Measurements from ENCODE around the gene WNT7A.

The WNT7A gene

DNA sequence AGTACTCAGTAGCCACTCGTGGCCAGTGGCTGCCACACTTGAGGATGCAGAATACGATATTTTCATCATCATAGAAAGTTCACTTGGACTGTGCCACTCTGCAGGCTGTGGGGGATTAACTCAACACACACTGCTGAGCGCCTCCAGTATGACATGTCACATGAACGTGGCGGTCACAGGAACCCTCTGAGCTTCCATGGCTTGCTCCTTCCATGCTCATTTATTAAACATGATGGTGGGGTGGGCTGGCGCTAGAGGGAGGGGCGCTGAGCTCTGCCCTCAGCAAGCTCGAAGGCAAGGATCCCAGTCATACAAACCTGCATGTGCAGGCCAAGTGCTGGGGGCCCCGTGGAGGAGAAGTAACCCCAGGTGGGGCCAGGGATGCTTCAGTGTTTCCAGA, 85.5 kb downstream of the WNT7A start:
- Histone ChIP-seq H3K27ac (ENCODE audit: insufficient read depth, low read depth, low read length, poor library complexity, severe bottlenecking) (no peak overlapping the region), H3K4me1 (ENCODE audit: control insufficient read depth, insufficient read depth, low read length) (peaks cover 15% of the 10 kb centered on the region), H3K9me3 (ENCODE audit: control insufficient read depth, low read length) (no peaks in the 10 kb centered on the region), H3K36me3 (ENCODE audit: control insufficient read depth, insufficient read depth, low read length) (no peaks in the 10 kb centered on the region), H3K4me3 (ENCODE audit: insufficient read depth, low read depth, low read length) (no peak overlapping the region), H3K27me3 (ENCODE audit: control insufficient read depth, insufficient read depth, low read length, poor library complexity, severe bottlenecking) (no peaks in the 10 kb centered on the region)
- WGBS, 2 experiments, result 93 to 94% methylated on average over 9 of the region's 9 CpGs

DNA sequence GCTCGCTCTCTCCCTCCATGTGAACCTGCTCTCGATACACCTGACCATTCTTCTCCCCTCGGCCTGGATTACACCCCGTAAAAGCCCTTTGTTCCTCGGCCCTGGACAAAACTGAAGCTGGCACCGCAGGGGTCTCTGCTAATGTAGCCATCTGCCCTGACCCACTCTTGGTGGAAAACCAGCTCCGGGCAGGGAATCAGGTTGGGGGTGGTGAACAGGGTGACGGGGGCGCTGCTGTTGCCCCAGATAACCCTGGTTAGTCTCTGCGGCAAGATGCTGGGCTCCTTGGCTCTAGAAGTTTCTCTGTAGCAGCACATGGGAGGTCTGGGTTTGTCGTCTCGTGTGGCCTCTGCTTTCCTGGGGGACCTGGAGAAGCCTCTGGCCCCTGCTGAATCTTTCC, 86.4 kb downstream of the WNT7A start:
- Histone ChIP-seq H3K4me3 (ENCODE audit: insufficient read depth, low read depth, low read length) (no peak overlapping the region), H3K36me3 (ENCODE audit: control insufficient read depth, insufficient read depth, low read length) (no peaks in the 10 kb centered on the region), H3K9me3 (ENCODE audit: control insufficient read depth, low read length) (no peaks in the 10 kb centered on the region), H3K27me3 (ENCODE audit: control insufficient read depth, insufficient read depth, low read length, poor library complexity, severe bottlenecking) (no peaks in the 10 kb centered on the region), H3K27ac (ENCODE audit: insufficient read depth, low read depth, low read length, poor library complexity, severe bottlenecking) (no peak overlapping the region), H3K4me1 (ENCODE audit: control insufficient read depth, insufficient read depth, low read length) (peaks cover 20% of the 10 kb centered on the region)
- 84 to 85% methylated on average over 12 of the region's 12 CpGs for WGBS, 2 experiments

DNA sequence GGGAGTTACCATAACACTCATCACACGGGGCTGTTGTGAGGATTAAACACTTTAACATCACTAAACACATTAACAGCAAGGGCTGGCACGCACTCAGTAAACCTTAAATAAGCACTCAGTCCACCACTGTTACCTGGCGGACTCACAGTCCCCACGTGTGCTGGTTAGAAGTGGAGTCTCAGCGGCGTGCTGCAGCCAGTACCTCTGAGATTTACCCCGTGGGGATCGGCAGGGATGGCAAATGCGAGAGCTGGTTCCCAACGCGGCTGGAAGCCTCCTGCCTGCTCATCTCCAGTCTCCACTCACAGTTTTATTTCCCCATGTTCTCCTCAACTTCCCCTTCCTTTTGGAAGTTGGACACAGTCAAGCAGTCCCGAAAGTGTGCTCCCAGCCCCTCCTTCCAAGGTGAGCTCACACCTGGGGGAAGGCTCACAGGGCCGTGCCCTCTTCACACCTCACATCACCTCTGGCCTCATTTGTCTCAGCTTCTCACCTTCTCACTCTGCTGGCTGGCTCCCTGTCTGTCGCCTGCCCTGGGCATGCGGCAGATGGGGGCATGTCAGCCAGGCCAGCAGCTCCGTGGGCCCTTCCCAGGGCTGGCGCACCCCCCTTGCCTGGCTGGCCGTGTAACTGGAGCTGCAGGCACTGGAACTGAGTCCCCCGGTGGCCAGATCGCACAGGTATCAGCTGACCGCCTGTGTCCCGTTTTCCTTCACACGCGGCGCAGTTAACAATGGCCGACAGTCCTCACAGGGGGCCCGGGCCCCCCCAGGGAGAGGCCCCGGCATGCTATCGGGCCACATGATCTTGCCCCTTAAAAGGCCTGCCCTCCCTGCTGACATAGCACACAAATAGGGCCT, 87.1 kb downstream of the WNT7A start:
- 85 to 86% methylated on average over 29 of the region's 29 CpGs for WGBS, 2 experiments
- no peaks in the 10 kb centered on the region for H3K36me3 ChIP-seq (ENCODE audit: control insufficient read depth, insufficient read depth, low read length)
- no peaks in the 10 kb centered on the region for H3K27me3 ChIP-seq (ENCODE audit: control insufficient read depth, insufficient read depth, low read length, poor library complexity, severe bottlenecking)
- H3K27ac ChIP-seq (ENCODE audit: insufficient read depth, low read depth, low read length, poor library complexity, severe bottlenecking), result no peak overlapping the region
- H3K9me3 ChIP-seq (ENCODE audit: control insufficient read depth, low read length), result no peaks in the 10 kb centered on the region
- H3K4me1 ChIP-seq (ENCODE audit: control insufficient read depth, insufficient read depth, low read length), result peaks cover 20% of the 10 kb centered on the region
- H3K4me3 ChIP-seq (ENCODE audit: insufficient read depth, low read depth, low read length), result no peak overlapping the region

DNA sequence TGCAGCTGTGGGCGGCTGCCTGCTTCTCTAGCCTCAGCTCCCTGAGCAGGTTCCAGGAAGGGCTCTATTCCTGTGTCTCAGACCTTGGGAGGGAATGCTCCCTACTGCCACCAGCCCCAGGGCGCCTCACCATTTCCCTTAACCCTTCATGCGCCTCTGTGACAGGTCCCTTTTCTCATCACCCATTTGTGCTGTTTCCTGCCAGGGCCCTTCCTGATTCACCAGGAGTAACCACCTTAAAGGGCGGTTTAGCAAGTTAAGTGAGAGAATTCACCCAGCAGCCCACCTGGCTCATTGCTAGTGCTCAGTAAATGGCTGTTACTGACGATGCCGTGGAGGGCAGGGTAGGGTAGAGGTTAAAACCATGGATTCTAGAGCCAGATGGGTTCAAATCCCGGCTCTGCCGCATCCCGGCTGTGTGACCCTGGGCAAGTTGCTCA, 87.8 kb downstream of the WNT7A start:
- no peaks in the 10 kb centered on the region for H3K36me3 ChIP-seq (ENCODE audit: control insufficient read depth, insufficient read depth, low read length)
- H3K4me3 ChIP-seq (ENCODE audit: insufficient read depth, low read depth, low read length), result no peak overlapping the region
- H3K27me3 ChIP-seq (ENCODE audit: control insufficient read depth, insufficient read depth, low read length, poor library complexity, severe bottlenecking), result no peaks in the 10 kb centered on the region
- peaks cover 22% of the 10 kb centered on the region for H3K4me1 ChIP-seq (ENCODE audit: control insufficient read depth, insufficient read depth, low read length)
- no peak overlapping the region for H3K27ac ChIP-seq (ENCODE audit: insufficient read depth, low read depth, low read length, poor library complexity, severe bottlenecking)
- H3K9me3 ChIP-seq (ENCODE audit: control insufficient read depth, low read length), result no peaks in the 10 kb centered on the region
- WGBS, 2 experiments, result 91 to 93% methylated on average over 9 of the region's 9 CpGs

DNA sequence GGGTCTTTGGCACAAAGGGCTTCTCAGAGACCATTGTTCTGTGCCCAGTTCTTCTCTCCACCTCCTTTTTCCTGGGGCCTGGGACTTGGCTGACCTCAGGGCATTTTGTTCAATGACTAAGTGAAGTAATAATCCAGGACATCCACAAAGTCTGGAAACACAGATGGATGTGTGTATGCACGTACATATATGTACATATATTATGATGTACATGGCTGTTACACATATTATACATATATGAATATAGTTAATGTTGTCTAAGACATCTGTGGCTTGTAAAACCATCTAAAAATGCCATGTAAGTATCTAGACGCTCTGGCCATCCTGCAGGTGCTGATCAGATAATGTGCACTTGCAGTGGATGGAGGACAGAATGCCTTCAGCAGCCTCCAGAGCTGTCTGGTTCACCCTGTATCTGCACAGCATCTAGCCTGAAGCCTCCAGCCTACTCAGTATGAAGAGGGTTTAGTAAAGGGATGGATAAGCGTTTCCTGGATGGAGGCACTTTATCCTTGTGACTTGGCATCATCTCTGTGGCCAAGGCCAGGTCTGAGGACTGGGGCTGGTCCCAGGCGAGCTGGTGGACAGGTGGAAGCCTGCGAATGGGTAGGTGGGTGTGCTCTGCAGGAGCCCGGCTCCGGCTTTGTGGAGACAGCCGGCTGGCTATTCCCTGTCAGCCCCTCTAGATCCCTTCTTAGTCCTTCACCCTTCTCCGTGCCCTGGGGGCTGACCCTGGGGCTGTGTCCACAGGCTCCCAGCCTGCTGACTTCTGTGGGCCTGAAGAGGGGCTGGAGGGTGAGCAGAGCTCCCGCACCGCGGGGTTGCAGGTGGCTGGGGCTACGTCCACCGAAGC, 88.4 kb downstream of the WNT7A start:
- Histone ChIP-seq H3K27me3 (ENCODE audit: control insufficient read depth, insufficient read depth, low read length, poor library complexity, severe bottlenecking) (no peaks in the 10 kb centered on the region), H3K4me3 (ENCODE audit: insufficient read depth, low read depth, low read length) (no peak overlapping the region), H3K4me1 (ENCODE audit: control insufficient read depth, insufficient read depth, low read length) (peaks cover 29% of the 10 kb centered on the region), H3K36me3 (ENCODE audit: control insufficient read depth, insufficient read depth, low read length) (no peaks in the 10 kb centered on the region), H3K27ac (ENCODE audit: insufficient read depth, low read depth, low read length, poor library complexity, severe bottlenecking) (no peak overlapping the region), H3K9me3 (ENCODE audit: control insufficient read depth, low read length) (no peaks in the 10 kb centered on the region)
- 80 to 82% methylated on average over 13 of the region's 14 CpGs for WGBS, 2 experiments

DNA sequence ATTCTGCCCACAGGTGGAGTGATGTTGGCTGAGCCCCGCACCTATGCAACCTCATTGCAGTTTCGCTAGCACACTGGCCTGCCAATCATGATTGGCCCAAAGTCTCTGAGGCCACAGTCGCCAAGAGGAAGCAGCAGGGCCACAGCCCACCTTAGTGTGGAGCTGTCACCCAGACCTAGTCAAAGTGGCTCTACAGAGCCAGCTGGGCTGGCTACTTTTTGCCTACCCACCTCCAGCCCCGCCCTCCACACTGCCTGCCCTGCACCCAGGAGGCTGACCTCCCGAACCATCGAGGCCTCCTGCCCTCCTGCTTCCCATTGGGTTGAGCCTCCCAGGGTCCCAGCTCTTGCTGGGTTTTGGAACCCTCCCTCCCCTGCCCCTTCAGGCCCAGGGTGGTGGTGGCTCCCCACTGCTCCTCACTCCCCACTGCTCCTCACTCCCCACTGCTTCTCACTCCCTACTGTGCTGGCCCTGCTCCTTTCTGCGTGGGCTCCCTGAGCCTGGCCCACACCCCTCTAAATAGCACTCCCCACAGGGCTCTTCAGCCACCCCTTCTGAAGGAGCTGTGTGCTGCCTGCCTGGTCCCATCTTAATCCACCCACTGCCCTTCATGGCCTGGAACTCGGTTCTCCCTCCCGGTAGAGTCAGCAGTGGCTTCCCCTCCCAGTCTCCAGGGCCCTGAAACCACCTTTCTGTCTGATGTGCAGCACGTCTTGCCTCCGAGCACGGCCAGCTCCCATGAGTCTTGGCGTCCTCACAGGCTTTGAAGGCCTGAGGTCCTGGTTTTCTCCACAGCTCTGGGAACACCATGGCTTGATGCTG, 89.3 kb downstream of the WNT7A start:
- WGBS, 2 experiments, result 88 to 90% methylated on average over 13 of the region's 13 CpGs
- Histone ChIP-seq H3K9me3 (ENCODE audit: control insufficient read depth, low read length) (no peaks in the 10 kb centered on the region), H3K27ac (ENCODE audit: insufficient read depth, low read depth, low read length, poor library complexity, severe bottlenecking) (no peak overlapping the region), H3K36me3 (ENCODE audit: control insufficient read depth, insufficient read depth, low read length) (no peaks in the 10 kb centered on the region), H3K4me1 (ENCODE audit: control insufficient read depth, insufficient read depth, low read length) (peaks cover 32% of the 10 kb centered on the region), H3K4me3 (ENCODE audit: insufficient read depth, low read depth, low read length) (no peak overlapping the region), H3K27me3 (ENCODE audit: control insufficient read depth, insufficient read depth, low read length, poor library complexity, severe bottlenecking) (no peaks in the 10 kb centered on the region)

DNA sequence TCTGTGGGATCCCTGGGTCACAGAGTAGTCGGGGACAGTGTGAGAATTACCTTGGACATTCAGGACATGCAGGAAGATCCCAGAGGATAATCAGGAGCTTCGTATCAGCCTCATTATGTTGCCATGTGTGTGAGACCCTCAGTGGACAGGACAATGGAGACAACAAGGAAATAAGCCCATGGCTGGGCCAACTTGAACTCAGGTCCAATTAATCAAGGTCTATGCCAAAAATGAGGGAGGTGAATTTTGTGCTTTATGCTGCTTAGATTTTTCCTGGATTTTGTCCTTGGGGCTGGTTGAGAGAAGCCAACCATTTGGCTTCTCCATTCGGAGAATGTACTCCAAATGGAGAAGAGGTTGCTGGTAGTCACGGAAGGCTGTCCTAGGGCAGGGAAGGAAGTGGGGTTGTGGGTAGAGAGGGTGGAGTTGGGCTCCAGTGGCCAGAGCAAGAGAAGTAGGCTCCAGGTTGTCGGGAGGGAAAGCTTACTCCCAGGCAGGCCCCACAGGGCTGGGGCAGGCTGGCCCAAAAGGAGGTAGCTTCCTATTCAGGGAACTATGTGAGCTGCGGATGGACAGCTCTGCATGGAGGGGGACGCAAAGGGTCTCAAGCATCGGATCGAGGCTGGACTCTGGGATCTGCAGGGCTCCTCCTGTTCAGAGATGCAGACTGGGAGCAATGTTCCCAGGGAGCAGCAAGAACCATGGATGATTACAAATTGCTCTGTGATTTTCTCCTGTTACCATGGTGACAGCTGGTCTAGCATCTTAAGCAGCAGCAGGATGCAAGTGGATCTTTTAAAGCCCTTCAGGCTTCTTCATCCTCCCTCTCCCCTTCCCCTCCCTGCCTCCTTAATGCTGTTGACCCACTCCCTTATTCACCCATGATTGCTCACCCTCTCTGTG, 91.1 kb downstream of the WNT7A start:
- no peaks in the 10 kb centered on the region for H3K36me3 ChIP-seq (ENCODE audit: control insufficient read depth, insufficient read depth, low read length)
- no peak overlapping the region for H3K27ac ChIP-seq (ENCODE audit: insufficient read depth, low read depth, low read length, poor library complexity, severe bottlenecking)
- no peaks in the 10 kb centered on the region for H3K9me3 ChIP-seq (ENCODE audit: control insufficient read depth, low read length)
- 88% methylated on average over 9 of the region's 9 CpGs for WGBS, 2 experiments
- peaks cover 39% of the 10 kb centered on the region for H3K4me1 ChIP-seq (ENCODE audit: control insufficient read depth, insufficient read depth, low read length)
- H3K27me3 ChIP-seq (ENCODE audit: control insufficient read depth, insufficient read depth, low read length, poor library complexity, severe bottlenecking), result no peaks in the 10 kb centered on the region
- no peak overlapping the region for H3K4me3 ChIP-seq (ENCODE audit: insufficient read depth, low read depth, low read length)

DNA sequence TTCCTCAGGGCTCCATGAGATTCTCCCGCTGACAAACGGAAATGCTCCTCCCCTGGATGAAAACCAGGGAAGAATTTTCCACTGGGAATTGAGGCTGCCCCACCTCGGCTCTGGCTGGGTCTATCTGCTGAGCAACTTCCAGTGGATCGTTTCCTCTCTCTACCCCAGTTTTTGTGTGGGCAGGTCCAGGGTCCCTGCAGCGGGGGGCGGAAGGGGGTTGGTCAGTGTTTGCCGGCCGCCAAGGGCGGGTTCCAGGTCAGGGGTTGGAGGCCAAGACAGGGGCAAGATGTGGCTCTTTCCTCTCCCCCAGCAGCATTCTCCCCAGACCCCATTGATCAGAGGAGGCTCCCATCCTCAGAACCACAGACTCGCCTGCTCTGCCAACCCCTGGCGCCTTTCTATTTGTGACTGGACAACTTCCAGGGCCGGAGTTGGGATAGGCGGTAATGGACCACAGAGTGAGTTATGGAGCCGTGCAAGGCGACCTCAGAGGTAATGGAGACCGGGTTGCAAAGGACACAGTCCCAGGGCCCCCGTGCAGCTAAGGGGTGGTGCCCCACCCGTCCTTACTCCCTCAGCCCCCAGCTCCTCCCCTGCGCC, 92.2 kb downstream of the WNT7A start:
- 79 to 81% methylated on average over 19 of the region's 19 CpGs for WGBS, 2 experiments
- Histone ChIP-seq H3K4me3 (ENCODE audit: insufficient read depth, low read depth, low read length) (no peak overlapping the region), H3K4me1 (ENCODE audit: control insufficient read depth, insufficient read depth, low read length) (peaks cover 47% of the 10 kb centered on the region), H3K27me3 (ENCODE audit: control insufficient read depth, insufficient read depth, low read length, poor library complexity, severe bottlenecking) (no peaks in the 10 kb centered on the region), H3K36me3 (ENCODE audit: control insufficient read depth, insufficient read depth, low read length) (no peaks in the 10 kb centered on the region), H3K27ac (ENCODE audit: insufficient read depth, low read depth, low read length, poor library complexity, severe bottlenecking) (no peak overlapping the region), H3K9me3 (ENCODE audit: control insufficient read depth, low read length) (no peaks in the 10 kb centered on the region)

DNA sequence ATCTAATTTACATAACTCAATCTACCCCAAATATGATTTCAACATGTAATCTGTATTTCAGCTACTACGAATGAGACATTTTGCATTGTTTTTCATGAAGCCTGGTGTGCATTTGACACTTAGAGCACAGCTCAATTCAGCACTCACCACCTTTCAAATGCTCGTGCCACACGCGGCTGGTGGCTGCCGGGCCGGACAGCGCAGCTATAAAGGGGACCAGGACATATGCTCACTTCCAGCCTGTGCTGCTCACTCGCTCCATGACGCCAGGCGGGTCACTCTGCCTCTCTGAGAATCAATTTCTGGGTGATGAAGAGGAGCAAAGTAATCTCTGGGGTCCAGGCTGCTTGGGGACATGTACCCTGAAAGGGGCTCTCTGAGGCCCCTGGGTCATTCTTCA, 93.1 kb downstream of the WNT7A start:
- no peak overlapping the region for H3K4me3 ChIP-seq (ENCODE audit: insufficient read depth, low read depth, low read length)
- no peaks in the 10 kb centered on the region for H3K36me3 ChIP-seq (ENCODE audit: control insufficient read depth, insufficient read depth, low read length)
- no peaks in the 10 kb centered on the region for H3K9me3 ChIP-seq (ENCODE audit: control insufficient read depth, low read length)
- no peaks in the 10 kb centered on the region for H3K27me3 ChIP-seq (ENCODE audit: control insufficient read depth, insufficient read depth, low read length, poor library complexity, severe bottlenecking)
- H3K27ac ChIP-seq (ENCODE audit: insufficient read depth, low read depth, low read length, poor library complexity, severe bottlenecking), result no peak overlapping the region
- WGBS, 2 experiments, result 90% methylated on average over 10 of the region's 10 CpGs
- peaks cover 47% of the 10 kb centered on the region for H3K4me1 ChIP-seq (ENCODE audit: control insufficient read depth, insufficient read depth, low read length)

Data from ectodermal cell (in vitro differentiated cells).